GM23338 (cell line): ENCODE measurements around the gene CDON. TPM values are rescaled to one million over a fixed set of nuclear protein-coding genes. Genes with fewer than 3 reads are reported as not detected.

ENCODE experiments used
- ATAC-seq: fragments of 200-7000 bp; cut with Tn5 transposase; 3 replicates; pipeline ENCODE4 v1.9.1; 2020
- DNase-seq: peaks from one replicate; pipeline ENCODE4 v3.0.0-alpha.2; 2015; ENCODE audit warnings: low spot score
- H2AFZ ChIP-seq: fragments of 200-600 bp; sonication (generic); 2 replicates; pipeline ENCODE4 v1.8.0; 2016; ENCODE audit warnings: antibody characterized with exemption, mild to moderate bottlenecking, moderate library complexity
- H3F3A ChIP-seq: fragments of 200-600 bp; sonication (generic); replicated peaks from 2 replicates; pipeline ENCODE4 v1.8.0; 2017; ENCODE audit warnings: antibody characterized with exemption, mixed run types, low read depth
- H3K27ac ChIP-seq: fragments of 200-600 bp; sonication (generic); 2 replicates; pipeline ENCODE4 v1.6.1; 2016; ENCODE audit warnings: low read depth
- H3K27me3 ChIP-seq: fragments of 200-600 bp; sonication (generic); 2 replicates; pipeline ENCODE4 v1.8.0; 2016; ENCODE audit warnings: mild to moderate bottlenecking, mixed run types, moderate library complexity; ENCODE audit not compliant: insufficient read depth
- H3K36me3 ChIP-seq: fragments of 200-600 bp; sonication (generic); 2 replicates; pipeline ENCODE4 v1.8.0; 2016; ENCODE audit warnings: mild to moderate bottlenecking; ENCODE audit not compliant: insufficient read depth
- H3K4me1 ChIP-seq: fragments of 200-600 bp; sonication (generic); 2 replicates; pipeline ENCODE4 v1.8.0; 2016; ENCODE audit warnings: mild to moderate bottlenecking, moderate library complexity; ENCODE audit not compliant: insufficient read depth
- H3K4me2 ChIP-seq: fragments of 200-600 bp; sonication (generic); 2 replicates; pipeline ENCODE4 v1.7.1; 2017; ENCODE audit warnings: mixed run types
- H3K4me3 ChIP-seq: fragments of 200-600 bp; sonication (generic); 2 replicates; pipeline ENCODE4 v1.6.1; 2016; ENCODE audit warnings: mixed run types
- H3K79me2 ChIP-seq: fragments of 200-600 bp; sonication (generic); replicated peaks from 2 replicates; pipeline ENCODE4 v1.8.0; 2017; ENCODE audit warnings: mild to moderate bottlenecking; ENCODE audit not compliant: insufficient read depth
- H3K9me2 ChIP-seq: fragments of 200-600 bp; sonication (generic); 2 replicates; pipeline ENCODE4 v1.8.0; 2017; ENCODE audit not compliant: insufficient read depth
- H4K20me1 ChIP-seq: fragments of 200-600 bp; sonication (generic); replicated peaks from 2 replicates; pipeline ENCODE4 v1.8.0; 2017; ENCODE audit warnings: mild to moderate bottlenecking; ENCODE audit not compliant: insufficient read depth
- H3K27ac Mint-ChIP-seq: 2 replicates; pipeline ENCODE4 v1.8.0; 2020; ENCODE audit warnings: inconsistent platforms, mild to moderate bottlenecking, moderate library complexity, mixed read lengths
- H3K27me3 Mint-ChIP-seq: 3 replicates; pipeline ENCODE4 v1.8.0; 2022; ENCODE audit warnings: low read depth, mild to moderate bottlenecking, moderate library complexity, mixed read lengths, inconsistent platforms; ENCODE audit not compliant: insufficient read depth, poor library complexity
- H3K36me3 Mint-ChIP-seq: 3 replicates; pipeline ENCODE4 v1.8.0; 2021; ENCODE audit warnings: low read depth, mild to moderate bottlenecking, inconsistent platforms, moderate library complexity, mixed read lengths
- H3K4me1 Mint-ChIP-seq: 3 replicates; pipeline ENCODE4 v1.8.0; 2020; ENCODE audit warnings: mild to moderate bottlenecking, inconsistent platforms, mixed read lengths
- H3K4me3 Mint-ChIP-seq: 3 replicates; pipeline ENCODE4 v1.8.0; 2021; ENCODE audit warnings: moderate library complexity, mild to moderate bottlenecking, inconsistent platforms, mixed read lengths
- H3K9me3 Mint-ChIP-seq: 3 replicates; pipeline ENCODE4 v1.8.0; 2020; ENCODE audit warnings: moderate library complexity, mild to moderate bottlenecking, inconsistent platforms, mixed read lengths
- CREB1 ChIP-seq: fragments of 250-450 bp; sonication (Bioruptor Pico); IDR thresholded peaks from 2 replicates; pipeline ENCODE4 v1.5.0; 2020; ENCODE audit warnings: low read depth, mild to moderate bottlenecking, moderate library complexity
- EZH2 ChIP-seq: fragments of 200-600 bp; sonication (generic); IDR thresholded peaks from one replicate; pipeline ENCODE4 v1.8.0; 2017; ENCODE audit warnings: antibody characterized with exemption, mild to moderate bottlenecking, low read depth; ENCODE audit not compliant: unreplicated experiment
- EZH2phosphoT487 ChIP-seq: fragments of 200-600 bp; sonication (generic); IDR thresholded peaks from one replicate; pipeline ENCODE4 v1.8.1; 2018; ENCODE audit warnings: antibody characterized with exemption; ENCODE audit not compliant: unreplicated experiment
- JUNB ChIP-seq: IDR thresholded peaks from one replicate; pipeline ENCODE4 v1.6.1; 2016; ENCODE audit warnings: antibody characterized with exemption; ENCODE audit not compliant: unreplicated experiment
- NANOG ChIP-seq: IDR thresholded peaks from 2 replicates; pipeline ENCODE4 v1.6.1; 2016; ENCODE audit warnings: antibody characterized with exemption, borderline replicate concordance
- POLR2AphosphoS5 ChIP-seq: IDR thresholded peaks from 2 replicates; pipeline ENCODE4 v1.6.1; 2016; ENCODE audit warnings: antibody characterized with exemption, low read depth
- STAT1 ChIP-seq: IDR thresholded peaks from one replicate; pipeline ENCODE4 v1.6.1; 2016; ENCODE audit warnings: antibody characterized with exemption; ENCODE audit not compliant: unreplicated experiment
- ZNF114 ChIP-seq: fragments of 250-450 bp; sonication (Bioruptor Pico); IDR thresholded peaks from 2 replicates; pipeline ENCODE4 v1.5.0; 2020; ENCODE audit warnings: mild to moderate bottlenecking, moderate library complexity
- ZNF331 ChIP-seq: fragments of 250-450 bp; sonication (Bioruptor Pico); IDR thresholded peaks from 2 replicates; pipeline ENCODE4 v1.5.0; 2020; ENCODE audit warnings: low read depth, mild to moderate bottlenecking, moderate library complexity
- polyA plus RNA-seq: library from polyadenylated mRNA; unstranded; fragments of >200 nt; fragmentation: Nextera tagmentation; extraction: Ambion mirVana; gene quantifications from 2 replicates; pipeline ENCODE4 v1.2.1, GENCODE V29; 2016
- total RNA-seq: library from RNA; depleted of rRNA; stranded (reverse); fragments of >200 nt; shearing (Covaris generic); gene quantifications from 2 replicates; pipeline ENCODE4 v1.2.3, GENCODE V29; 2014
- TF ChIP-seq, protein P1 (sequence below): IDR thresholded peaks from 2 replicates; pipeline ENCODE4 v1.6.1; 2016; ENCODE audit warnings: antibody characterized with exemption
- TF ChIP-seq, protein P2 (sequence below): fragments of 250-450 bp; sonication (Bioruptor Pico); IDR thresholded peaks from 2 replicates; pipeline ENCODE4 v1.5.0; 2020; ENCODE audit warnings: mild to moderate bottlenecking, moderate library complexity
- TF ChIP-seq, protein P3 (sequence below), 2 experiments: fragments of 200-600 bp in 1 of 2; sonication (generic) in 1 of 2; conservative IDR thresholded peaks; 2 replicates each; pipeline versions ENCODE4 v1.5.1 to v1.6.1; 2016 to 2017; ENCODE audit warnings: antibody characterized with exemption in 2 of 2, low read depth in 2 of 2, mild to moderate bottlenecking in 2 of 2, moderate library complexity in 1 of 2
- TF ChIP-seq, protein P4 (sequence below): IDR thresholded peaks from one replicate; pipeline ENCODE4 v1.6.1; 2018; ENCODE audit warnings: antibody characterized with exemption; ENCODE audit not compliant: unreplicated experiment

The CDON gene
- total and polyA plus RNA-seq, 2 experiments from 2014 or later, result 4.1 to 35.5 TPM

DNA sequence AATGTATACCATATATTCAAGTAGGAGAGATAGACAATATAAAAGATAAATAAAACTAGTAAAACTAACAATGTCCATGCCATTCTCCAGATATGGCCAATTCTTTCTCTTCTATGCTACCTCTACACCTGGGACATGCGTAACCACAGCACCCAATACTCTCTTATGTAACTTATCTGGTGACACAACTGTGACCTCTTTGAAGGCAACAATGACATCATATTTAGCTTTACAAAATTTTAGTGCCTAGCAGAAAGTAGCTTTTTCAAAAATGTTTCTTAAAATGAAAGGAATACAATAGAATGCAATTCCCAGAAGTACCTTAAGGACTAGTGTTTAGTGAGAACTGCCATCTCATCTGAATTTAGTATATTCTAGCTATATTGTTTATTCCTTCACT is 36.8 kb downstream of the CDON start:
- no peaks in the 10 kb centered on the region for H3F3A ChIP-seq
- H3K27ac ChIP-seq, result no peak overlapping the region
- no peak overlapping the region for H2AFZ ChIP-seq
- Mint-ChIP-seq H3K36me3 (no peaks in the 10 kb centered on the region), H3K27me3 (no peaks in the 10 kb centered on the region), H3K4me3 (no peak overlapping the region), H3K9me3 (no peaks in the 10 kb centered on the region), H3K27ac (no peak overlapping the region), H3K4me1 (peaks cover 5% of the 10 kb centered on the region; the same call in 2 of the 3 replicates)
- no peaks in the 10 kb centered on the region for H4K20me1 ChIP-seq
- no peaks in the 10 kb centered on the region for H3K79me2 ChIP-seq
- H3K4me1 ChIP-seq, result no peaks in the 10 kb centered on the region; the same call in 1 of the 2 replicates
- no peak for ATAC-seq
- H3K9me2 ChIP-seq, result no peaks in the 10 kb centered on the region
- no peak for DNase-seq
- no peak overlapping the region for H3K4me3 ChIP-seq
- H3K36me3 ChIP-seq, result no peaks in the 10 kb centered on the region
- TF ChIP-seq, protein P1, sequence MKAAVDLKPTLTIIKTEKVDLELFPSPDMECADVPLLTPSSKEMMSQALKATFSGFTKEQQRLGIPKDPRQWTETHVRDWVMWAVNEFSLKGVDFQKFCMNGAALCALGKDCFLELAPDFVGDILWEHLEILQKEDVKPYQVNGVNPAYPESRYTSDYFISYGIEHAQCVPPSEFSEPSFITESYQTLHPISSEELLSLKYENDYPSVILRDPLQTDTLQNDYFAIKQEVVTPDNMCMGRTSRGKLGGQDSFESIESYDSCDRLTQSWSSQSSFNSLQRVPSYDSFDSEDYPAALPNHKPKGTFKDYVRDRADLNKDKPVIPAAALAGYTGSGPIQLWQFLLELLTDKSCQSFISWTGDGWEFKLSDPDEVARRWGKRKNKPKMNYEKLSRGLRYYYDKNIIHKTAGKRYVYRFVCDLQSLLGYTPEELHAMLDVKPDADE, result no peak
- TF ChIP-seq ZNF114, result no peak
- TF ChIP-seq, protein P2, sequence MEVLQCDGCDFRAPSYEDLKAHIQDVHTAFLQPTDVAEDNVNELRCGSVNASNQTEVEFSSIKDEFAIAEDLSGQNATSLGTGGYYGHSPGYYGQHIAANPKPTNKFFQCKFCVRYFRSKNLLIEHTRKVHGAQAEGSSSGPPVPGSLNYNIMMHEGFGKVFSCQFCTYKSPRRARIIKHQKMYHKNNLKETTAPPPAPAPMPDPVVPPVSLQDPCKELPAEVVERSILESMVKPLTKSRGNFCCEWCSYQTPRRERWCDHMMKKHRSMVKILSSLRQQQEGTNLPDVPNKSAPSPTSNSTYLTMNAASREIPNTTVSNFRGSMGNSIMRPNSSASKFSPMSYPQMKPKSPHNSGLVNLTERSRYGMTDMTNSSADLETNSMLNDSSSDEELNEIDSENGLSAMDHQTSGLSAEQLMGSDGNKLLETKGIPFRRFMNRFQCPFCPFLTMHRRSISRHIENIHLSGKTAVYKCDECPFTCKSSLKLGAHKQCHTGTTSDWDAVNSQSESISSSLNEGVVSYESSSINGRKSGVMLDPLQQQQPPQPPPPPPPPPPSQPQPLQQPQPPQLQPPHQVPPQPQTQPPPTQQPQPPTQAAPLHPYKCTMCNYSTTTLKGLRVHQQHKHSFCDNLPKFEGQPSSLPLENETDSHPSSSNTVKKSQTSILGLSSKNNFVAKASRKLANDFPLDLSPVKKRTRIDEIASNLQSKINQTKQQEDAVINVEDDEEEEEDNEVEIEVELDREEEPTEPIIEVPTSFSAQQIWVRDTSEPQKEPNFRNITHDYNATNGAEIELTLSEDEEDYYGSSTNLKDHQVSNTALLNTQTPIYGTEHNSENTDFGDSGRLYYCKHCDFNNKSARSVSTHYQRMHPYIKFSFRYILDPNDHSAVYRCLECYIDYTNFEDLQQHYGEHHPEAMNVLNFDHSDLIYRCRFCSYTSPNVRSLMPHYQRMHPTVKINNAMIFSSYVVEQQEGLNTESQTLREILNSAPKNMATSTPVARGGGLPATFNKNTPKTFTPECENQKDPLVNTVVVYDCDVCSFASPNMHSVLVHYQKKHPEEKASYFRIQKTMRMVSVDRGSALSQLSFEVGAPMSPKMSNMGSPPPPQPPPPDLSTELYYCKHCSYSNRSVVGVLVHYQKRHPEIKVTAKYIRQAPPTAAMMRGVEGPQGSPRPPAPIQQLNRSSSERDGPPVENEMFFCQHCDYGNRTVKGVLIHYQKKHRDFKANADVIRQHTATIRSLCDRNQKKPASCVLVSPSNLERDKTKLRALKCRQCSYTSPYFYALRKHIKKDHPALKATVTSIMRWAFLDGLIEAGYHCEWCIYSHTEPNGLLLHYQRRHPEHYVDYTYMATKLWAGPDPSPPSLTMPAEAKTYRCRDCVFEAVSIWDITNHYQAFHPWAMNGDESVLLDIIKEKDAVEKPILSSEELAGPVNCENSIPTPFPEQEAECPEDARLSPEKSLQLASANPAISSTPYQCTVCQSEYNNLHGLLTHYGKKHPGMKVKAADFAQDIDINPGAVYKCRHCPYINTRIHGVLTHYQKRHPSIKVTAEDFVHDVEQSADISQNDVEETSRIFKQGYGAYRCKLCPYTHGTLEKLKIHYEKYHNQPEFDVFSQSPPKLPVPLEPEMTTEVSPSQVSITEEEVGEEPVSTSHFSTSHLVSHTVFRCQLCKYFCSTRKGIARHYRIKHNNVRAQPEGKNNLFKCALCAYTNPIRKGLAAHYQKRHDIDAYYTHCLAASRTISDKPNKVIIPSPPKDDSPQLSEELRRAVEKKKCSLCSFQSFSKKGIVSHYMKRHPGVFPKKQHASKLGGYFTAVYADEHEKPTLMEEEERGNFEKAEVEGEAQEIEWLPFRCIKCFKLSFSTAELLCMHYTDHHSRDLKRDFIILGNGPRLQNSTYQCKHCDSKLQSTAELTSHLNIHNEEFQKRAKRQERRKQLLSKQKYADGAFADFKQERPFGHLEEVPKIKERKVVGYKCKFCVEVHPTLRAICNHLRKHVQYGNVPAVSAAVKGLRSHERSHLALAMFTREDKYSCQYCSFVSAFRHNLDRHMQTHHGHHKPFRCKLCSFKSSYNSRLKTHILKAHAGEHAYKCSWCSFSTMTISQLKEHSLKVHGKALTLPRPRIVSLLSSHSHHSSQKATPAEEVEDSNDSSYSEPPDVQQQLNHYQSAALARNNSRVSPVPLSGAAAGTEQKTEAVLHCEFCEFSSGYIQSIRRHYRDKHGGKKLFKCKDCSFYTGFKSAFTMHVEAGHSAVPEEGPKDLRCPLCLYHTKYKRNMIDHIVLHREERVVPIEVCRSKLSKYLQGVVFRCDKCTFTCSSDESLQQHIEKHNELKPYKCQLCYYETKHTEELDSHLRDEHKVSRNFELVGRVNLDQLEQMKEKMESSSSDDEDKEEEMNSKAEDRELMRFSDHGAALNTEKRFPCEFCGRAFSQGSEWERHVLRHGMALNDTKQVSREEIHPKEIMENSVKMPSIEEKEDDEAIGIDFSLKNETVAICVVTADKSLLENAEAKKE (CRISPR knock-in tag), result no peak
- no peak for TF ChIP-seq NANOG
- TF ChIP-seq, protein P3, sequence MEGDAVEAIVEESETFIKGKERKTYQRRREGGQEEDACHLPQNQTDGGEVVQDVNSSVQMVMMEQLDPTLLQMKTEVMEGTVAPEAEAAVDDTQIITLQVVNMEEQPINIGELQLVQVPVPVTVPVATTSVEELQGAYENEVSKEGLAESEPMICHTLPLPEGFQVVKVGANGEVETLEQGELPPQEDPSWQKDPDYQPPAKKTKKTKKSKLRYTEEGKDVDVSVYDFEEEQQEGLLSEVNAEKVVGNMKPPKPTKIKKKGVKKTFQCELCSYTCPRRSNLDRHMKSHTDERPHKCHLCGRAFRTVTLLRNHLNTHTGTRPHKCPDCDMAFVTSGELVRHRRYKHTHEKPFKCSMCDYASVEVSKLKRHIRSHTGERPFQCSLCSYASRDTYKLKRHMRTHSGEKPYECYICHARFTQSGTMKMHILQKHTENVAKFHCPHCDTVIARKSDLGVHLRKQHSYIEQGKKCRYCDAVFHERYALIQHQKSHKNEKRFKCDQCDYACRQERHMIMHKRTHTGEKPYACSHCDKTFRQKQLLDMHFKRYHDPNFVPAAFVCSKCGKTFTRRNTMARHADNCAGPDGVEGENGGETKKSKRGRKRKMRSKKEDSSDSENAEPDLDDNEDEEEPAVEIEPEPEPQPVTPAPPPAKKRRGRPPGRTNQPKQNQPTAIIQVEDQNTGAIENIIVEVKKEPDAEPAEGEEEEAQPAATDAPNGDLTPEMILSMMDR (conservative IDR thresholded peaks at IDR 0.05; ENCODE audit: low read depth in 2 of 2), result no peak
- TF ChIP-seq JUNB, result no peak
- no peak for TF ChIP-seq POLR2AphosphoS5
- TF ChIP-seq, protein P4, sequence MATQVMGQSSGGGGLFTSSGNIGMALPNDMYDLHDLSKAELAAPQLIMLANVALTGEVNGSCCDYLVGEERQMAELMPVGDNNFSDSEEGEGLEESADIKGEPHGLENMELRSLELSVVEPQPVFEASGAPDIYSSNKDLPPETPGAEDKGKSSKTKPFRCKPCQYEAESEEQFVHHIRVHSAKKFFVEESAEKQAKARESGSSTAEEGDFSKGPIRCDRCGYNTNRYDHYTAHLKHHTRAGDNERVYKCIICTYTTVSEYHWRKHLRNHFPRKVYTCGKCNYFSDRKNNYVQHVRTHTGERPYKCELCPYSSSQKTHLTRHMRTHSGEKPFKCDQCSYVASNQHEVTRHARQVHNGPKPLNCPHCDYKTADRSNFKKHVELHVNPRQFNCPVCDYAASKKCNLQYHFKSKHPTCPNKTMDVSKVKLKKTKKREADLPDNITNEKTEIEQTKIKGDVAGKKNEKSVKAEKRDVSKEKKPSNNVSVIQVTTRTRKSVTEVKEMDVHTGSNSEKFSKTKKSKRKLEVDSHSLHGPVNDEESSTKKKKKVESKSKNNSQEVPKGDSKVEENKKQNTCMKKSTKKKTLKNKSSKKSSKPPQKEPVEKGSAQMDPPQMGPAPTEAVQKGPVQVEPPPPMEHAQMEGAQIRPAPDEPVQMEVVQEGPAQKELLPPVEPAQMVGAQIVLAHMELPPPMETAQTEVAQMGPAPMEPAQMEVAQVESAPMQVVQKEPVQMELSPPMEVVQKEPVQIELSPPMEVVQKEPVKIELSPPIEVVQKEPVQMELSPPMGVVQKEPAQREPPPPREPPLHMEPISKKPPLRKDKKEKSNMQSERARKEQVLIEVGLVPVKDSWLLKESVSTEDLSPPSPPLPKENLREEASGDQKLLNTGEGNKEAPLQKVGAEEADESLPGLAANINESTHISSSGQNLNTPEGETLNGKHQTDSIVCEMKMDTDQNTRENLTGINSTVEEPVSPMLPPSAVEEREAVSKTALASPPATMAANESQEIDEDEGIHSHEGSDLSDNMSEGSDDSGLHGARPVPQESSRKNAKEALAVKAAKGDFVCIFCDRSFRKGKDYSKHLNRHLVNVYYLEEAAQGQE, result no peak
- TF ChIP-seq EZH2phosphoT487, result no peak
- TF ChIP-seq CREB1 (CRISPR knock-in tag), result no peak
- no peak for TF ChIP-seq EZH2
- TF ChIP-seq STAT1, result no peak
- TF ChIP-seq ZNF331 (CRISPR knock-in tag), result no peak
- no peak overlapping the region for H3K4me2 ChIP-seq
- no peaks in the 10 kb centered on the region for H3K27me3 ChIP-seq
